Cardiac atrium fibroblast (primary cell): Measurements from ENCODE around the gene ELAVL4. TPM values are rescaled to one million over a fixed set of nuclear protein-coding genes. Genes with fewer than 3 reads are reported as not detected.

Experiments used
- total RNA-seq: library from RNA; depleted of rRNA; stranded (reverse); fragments of >200 nt; gene quantifications from 2 replicates; pipeline ENCODE4 v1.2.3, GENCODE V29; 2015

Gene ELAVL4
- not detected in 2 replicates for total RNA-seq

GRCh38 chr1:50108497-50109059 lies at the start of gene ELAVL4:
Gene ELAVL4, plus strand, starts transcription at chr1:50108920. Its CDS starts 270 bp downstream, at chr1:50109190.

Other genes with a start within 250 kb of the ELAVL4 start
- not detected in 2 replicates for gene AGBL4, start 85.0 kb upstream of the ELAVL4 start, total RNA-seq